ENCODE data around the gene ANKRD28. TPM values are rescaled to one million over a fixed set of nuclear protein-coding genes. Genes with fewer than 3 reads are reported as not detected.

The ANKRD28 gene
- polyA plus RNA-seq, 1 experiment: 50.9 TPM

DNA sequence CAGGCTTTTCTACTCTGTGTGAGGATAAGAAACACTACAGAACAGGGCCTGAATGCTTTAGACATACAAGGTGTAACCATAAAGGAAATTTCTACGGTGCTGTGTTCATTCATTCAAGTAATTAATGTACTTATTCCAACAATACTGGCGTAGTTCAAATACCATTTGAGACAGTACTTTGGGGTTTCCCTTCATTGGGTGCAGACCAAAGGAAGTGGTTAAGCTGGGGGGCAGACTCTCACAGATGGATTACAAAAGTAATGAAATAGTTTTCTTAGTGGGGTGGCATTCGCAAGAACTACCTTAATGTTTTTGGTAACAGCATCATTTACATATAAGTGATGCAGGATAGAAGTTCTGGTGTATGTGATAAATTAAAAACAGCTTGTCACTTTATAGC lies 130.3 kb downstream of the ANKRD28 start:
- TF ChIP-seq, protein P1, sequence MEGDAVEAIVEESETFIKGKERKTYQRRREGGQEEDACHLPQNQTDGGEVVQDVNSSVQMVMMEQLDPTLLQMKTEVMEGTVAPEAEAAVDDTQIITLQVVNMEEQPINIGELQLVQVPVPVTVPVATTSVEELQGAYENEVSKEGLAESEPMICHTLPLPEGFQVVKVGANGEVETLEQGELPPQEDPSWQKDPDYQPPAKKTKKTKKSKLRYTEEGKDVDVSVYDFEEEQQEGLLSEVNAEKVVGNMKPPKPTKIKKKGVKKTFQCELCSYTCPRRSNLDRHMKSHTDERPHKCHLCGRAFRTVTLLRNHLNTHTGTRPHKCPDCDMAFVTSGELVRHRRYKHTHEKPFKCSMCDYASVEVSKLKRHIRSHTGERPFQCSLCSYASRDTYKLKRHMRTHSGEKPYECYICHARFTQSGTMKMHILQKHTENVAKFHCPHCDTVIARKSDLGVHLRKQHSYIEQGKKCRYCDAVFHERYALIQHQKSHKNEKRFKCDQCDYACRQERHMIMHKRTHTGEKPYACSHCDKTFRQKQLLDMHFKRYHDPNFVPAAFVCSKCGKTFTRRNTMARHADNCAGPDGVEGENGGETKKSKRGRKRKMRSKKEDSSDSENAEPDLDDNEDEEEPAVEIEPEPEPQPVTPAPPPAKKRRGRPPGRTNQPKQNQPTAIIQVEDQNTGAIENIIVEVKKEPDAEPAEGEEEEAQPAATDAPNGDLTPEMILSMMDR (IDR thresholded peaks at IDR 0.05; ENCODE audit: insufficient read depth, low read depth, low read length): no peak
- Histone ChIP-seq H3K36me3 (ENCODE audit: control insufficient read depth, insufficient read depth, low read length) (peaks cover 7% of the 10 kb centered on the region), H3K27me3 (ENCODE audit: control insufficient read depth, insufficient read depth, low read length) (no peaks in the 10 kb centered on the region), H3K4me3 (ENCODE audit: low read depth, low read length) (no peak overlapping the region)
- ChIA-PET CTCF (interaction anchor here (0.7 to 1.3 kb wide), 2 partner anchors 8 to 15 kb away, joined by 3 read pairs; no protein-coding TSS in a partner anchor), POLR2A (no interaction called here)
- no peak for DNase-seq (ENCODE audit: low read depth)

DNA sequence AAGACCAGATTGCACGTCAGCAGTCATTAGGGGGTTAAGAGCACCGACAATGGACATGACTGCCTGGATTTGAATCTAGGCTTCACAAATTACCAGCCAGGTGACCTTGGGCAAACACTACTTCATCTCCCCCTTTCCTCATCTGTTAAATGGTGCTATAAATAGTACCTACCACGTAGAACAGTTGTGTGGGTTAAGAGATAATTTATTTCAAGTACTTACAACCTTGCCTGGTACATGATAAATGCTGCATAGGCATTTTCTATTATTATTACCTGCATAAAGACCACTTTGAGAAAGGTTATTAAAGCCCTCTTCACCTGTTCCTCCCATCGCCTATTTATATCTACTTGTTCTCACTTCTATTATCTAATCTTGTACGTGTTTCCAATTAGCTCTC lies 131.5 kb downstream of the ANKRD28 start:
- CTCF ChIA-PET: no interaction called here

GRCh38 chr3:15665510-15666150 lies 132.1 kb downstream of the ANKRD28 start:
- no peak for DNase-seq (ENCODE audit: low read depth)
- Histone ChIP-seq H3K27me3 (ENCODE audit: control insufficient read depth, insufficient read depth, low read length) (no peaks in the 10 kb centered on the region), H3K36me3 (ENCODE audit: control insufficient read depth, insufficient read depth, low read length) (peaks cover 6% of the 10 kb centered on the region), H3K4me3 (ENCODE audit: low read depth, low read length) (no peak overlapping the region)
- TF ChIP-seq, protein P1 (IDR thresholded peaks at IDR 0.05; ENCODE audit: insufficient read depth, low read depth, low read length): no peak
- CTCF ChIA-PET: no interaction called here
- POLR2A ChIA-PET: no interaction called here

More for the DNA sequence above, 131.5 kb downstream of the ANKRD28 start:
- TF ChIP-seq, protein P1 (IDR thresholded peaks at IDR 0.05; ENCODE audit: insufficient read depth, low read depth, low read length): no peak
- POLR2A ChIA-PET: no interaction called here
- peaks cover 6% of the 10 kb centered on the region for H3K36me3 ChIP-seq (ENCODE audit: control insufficient read depth, insufficient read depth, low read length)
- no peak overlapping the region for H3K4me3 ChIP-seq (ENCODE audit: low read depth, low read length)
- H3K27me3 ChIP-seq (ENCODE audit: control insufficient read depth, insufficient read depth, low read length): no peaks in the 10 kb centered on the region
- no peak for DNase-seq (ENCODE audit: low read depth)

DNA sequence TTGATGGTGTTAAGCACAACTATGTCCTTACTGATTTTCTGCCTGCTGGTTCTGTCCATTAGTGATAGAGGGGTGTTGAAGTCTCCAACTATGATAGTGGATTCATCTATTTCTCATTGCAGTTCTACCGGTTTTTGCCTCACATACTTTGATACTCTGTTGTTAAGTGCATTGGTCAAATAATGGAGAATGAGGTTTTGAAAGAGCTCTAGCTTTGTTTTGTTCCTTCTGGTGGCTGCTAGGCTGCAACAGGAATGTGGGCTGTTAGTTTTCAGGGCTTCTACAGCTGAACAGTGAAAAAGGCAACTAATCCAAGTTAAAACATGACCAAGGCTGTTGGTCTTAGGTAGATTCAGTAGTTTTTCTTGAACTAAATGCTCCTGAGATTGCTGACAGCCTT lies 133.6 kb downstream of the ANKRD28 start:
- no peak for DNase-seq (ENCODE audit: low read depth)
- TF ChIP-seq, protein P1 (IDR thresholded peaks at IDR 0.05; ENCODE audit: insufficient read depth, low read depth, low read length): no peak
- ChIA-PET CTCF (interaction anchor here (0.6 to 1.9 kb wide), 2 partner anchors 33 to 34 kb away, joined by 3 to 6 read pairs; no protein-coding TSS in a partner anchor), POLR2A (no interaction called here)
- H3K27me3 ChIP-seq (ENCODE audit: control insufficient read depth, insufficient read depth, low read length): no peaks in the 10 kb centered on the region
- H3K4me3 ChIP-seq (ENCODE audit: low read depth, low read length): no peak overlapping the region
- peaks cover 2% of the 10 kb centered on the region for H3K36me3 ChIP-seq (ENCODE audit: control insufficient read depth, insufficient read depth, low read length)

DNA sequence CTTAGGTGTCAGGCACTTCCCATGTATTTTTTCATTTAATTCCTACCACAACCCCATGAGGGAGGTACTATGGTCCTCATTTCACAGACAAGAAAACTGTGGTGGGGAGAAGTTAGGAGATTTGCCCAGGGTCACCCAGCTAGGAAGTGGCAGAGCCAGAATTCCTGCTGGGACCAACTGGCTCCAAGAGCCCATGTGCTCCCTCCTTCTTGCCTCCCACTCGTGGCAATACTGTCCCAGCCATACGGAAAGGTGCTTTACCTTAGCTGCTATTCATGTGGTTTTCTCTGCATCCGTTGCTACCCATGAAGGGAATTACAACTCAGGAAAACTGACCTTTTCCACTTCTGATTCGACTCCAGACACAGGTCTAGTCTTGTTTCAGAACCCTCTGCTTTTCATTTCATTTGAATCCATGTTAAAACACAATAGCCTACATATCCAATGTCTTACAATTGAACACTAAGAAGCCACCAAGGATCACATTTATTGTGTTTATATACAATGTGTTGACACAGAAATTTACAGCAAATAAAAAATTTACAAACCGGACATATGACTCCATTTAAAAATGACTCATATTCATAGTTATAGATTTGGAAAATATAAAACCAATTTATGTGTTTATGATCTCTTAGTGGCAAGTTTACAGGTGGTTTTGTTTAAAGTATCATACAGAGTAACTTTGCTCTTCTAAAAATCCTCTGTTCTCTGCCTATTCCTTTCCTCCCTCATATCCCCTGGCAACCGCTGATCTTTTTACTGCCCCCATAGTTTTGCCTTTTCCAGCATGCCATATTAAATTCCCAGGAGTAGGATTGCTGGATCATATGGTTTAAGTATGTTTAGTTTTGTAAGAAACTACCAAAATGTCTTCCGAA lies 137.5 kb downstream of the ANKRD28 start:
- CTCF ChIA-PET: no interaction called here
- POLR2A ChIA-PET: no interaction called here
- H3K4me3 ChIP-seq (ENCODE audit: low read depth, low read length): no peak overlapping the region
- no peaks in the 10 kb centered on the region for H3K27me3 ChIP-seq (ENCODE audit: control insufficient read depth, insufficient read depth, low read length)
- TF ChIP-seq, protein P1 (IDR thresholded peaks at IDR 0.05; ENCODE audit: insufficient read depth, low read depth, low read length): no peak
- no peaks in the 10 kb centered on the region for H3K36me3 ChIP-seq (ENCODE audit: control insufficient read depth, insufficient read depth, low read length)
- DNase-seq (ENCODE audit: low read depth): no peak
